ENCODE measurements around the gene LRRN4CL.
"Not testable (repeated sequence)": the region's sequence is repeated elsewhere in the genome, so short reads cannot be mapped to it uniquely, and the experiment has no call there.

Gene LRRN4CL

GRCh38 chr11:62689421-62690183, at the start of gene LRRN4CL:
LRRN4CL (minus strand) TSS chr11:62689530; CDS start chr11:62688508, 1,022 bp downstream.
- DNase-seq (ENCODE audit: low read depth) = no peak

GRCh38 chr11:62737196-62737595, 47.9 kb upstream of the LRRN4CL start:
- DNase-seq (ENCODE audit: low read depth) = no peak

DNA sequence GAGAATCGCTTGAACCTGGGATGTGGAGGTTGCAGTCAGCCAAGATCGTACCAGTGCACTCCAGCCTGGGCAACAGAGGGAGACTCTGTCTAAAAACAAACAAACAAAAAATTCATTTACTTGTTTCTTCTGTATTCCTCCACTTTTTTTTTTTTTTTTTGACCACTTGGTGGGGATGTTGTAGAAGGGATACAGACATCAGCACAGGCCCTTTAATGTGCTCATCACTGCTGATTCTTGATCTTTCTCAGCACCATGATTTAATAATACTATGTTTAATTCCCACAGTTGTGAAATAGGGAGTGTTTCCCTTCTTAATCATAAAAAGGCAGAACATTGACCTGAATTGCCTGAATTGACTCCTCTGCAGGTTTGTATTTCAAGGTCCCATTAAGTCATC, 43.5 kb upstream of the LRRN4CL start:
- DNase-seq (ENCODE audit: low read depth) = no peak

DNA sequence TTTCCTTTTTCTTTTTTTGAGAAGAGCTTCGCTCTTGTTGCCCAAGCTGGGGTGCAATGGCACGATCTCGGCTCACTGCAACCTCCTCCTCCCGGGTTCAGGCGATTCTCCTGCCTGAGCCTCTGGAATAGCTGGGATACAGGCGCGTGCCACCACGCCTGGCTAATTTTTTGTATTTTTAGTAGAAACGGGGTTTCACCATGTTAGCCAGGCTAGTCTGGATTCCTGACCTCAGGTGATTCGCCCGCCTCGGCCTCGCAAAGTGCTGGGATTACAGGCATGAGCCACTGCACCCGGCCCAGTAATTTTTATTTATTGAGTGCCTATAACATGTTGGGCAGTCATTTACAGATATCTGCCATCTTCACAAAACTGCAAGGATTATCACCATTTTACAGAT, 40.7 kb upstream of the LRRN4CL start:
- not testable (repeated sequence) for DNase-seq (ENCODE audit: low read depth)

- peak; percentile 73 for DNase-seq (ENCODE audit: low read depth)
Observed at GRCh38 chr11:62728171-62728988, 39.0 kb upstream of the LRRN4CL start, which contains the start of gene TTC9C. TTC9C (plus strand) TSS chr11:62728486; CDS start chr11:62728849, 363 bp downstream.

DNA sequence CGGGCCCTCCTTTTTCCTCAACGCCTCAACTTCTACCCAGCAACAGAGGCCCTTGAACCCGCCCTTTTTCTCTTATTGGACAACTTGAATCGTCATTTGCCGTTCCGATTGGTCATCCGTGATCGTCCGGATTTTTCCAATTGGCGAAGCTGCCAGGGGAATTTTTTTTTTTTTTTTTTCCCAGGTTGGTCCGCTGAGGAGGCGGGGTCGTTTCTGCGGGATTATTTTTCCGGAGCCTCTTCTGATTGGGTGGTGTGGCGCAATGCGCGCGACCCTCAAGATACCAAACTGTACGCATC, 38.5 kb upstream of the LRRN4CL start:
- peak; percentile 72 for DNase-seq (ENCODE audit: low read depth)

DNA sequence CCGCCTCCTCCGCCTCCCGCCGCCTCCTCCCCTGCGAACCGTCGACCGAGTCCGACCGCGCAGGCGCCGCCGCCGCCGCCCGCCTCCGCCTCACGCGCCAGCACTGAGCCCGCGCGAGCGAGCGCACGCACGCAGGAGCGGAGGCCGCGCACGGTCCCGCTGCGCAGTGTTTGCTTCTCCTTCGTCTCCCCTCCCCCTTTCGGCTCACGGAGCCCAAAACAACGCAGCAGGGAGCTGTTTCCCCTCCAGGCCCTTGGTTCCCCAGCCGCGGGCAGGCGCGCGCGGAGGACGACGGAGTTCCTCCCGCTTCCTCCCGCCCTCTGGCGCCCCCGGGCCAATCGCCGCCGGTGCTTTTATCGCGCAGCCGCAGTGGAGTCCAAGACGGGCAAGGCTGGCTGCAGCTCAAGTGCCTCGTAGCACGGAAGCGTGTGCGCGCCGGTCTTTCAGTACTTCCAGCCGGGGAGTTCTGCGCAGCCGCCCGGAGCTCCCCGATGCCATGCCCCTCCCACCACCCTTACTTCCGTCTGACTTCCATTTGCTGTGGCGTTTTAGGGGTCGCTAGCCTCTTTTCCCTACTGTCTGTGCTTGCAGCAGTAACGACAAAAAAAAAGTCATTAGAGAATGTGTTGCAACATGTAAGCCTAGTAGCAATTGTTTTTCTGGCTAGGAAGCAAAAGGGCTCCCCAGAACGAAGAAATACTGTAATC, 38.0 kb upstream of the LRRN4CL start, which contains the start of gene HNRNPUL2:
Gene HNRNPUL2 (minus strand): TSS at position 293 of the 707 bp plus-strand sequence. CDS start 301 bp downstream, outside the sequence.
- DNase-seq (ENCODE audit: low read depth) = peak; percentile 99

DNA sequence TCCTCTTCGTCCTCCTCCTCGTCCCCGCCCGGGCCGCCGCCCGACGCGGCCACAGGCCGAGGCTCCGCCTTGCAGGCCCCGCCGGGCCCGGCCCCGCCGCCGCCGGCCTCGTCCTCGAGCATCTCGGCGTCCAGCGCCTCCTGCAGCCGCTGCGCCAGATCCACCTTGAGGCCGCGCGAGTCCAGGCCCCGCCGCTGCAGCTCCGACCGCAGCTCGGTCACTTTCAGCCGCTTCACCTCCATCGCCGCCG, 37.5 kb upstream of the LRRN4CL start:
- DNase-seq (ENCODE audit: low read depth) = no peak

GRCh38 chr11:62726156-62726914, 37.0 kb upstream of the LRRN4CL start:
- peak; percentile 10 for DNase-seq (ENCODE audit: low read depth)

GRCh38 chr11:62725646-62726045, 36.3 kb upstream of the LRRN4CL start:
- no peak for DNase-seq (ENCODE audit: low read depth)

DNA sequence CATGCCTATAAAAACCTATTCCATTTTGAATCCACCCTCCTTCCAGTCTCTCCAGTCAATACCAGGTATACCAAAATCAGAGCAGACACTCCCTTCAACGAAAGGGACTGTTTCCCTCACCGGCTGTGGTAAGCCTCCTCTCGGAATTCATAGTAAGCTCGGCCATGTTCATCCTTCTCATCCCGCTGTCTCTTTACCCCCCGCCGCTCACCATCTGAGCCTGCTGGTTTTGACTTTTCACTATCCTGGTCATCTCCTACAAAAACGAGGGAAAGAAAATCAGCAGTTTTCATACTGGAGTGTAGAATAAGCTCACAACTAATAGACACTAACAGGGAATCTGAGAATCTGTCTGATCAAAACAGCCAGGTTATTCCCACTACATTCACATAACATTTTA, 34.8 kb upstream of the LRRN4CL start:
- no peak for DNase-seq (ENCODE audit: low read depth)

- DNase-seq (ENCODE audit: low read depth) = no peak
Observed at GRCh38 chr11:62721994-62722393, 32.7 kb upstream of the LRRN4CL start.

DNA sequence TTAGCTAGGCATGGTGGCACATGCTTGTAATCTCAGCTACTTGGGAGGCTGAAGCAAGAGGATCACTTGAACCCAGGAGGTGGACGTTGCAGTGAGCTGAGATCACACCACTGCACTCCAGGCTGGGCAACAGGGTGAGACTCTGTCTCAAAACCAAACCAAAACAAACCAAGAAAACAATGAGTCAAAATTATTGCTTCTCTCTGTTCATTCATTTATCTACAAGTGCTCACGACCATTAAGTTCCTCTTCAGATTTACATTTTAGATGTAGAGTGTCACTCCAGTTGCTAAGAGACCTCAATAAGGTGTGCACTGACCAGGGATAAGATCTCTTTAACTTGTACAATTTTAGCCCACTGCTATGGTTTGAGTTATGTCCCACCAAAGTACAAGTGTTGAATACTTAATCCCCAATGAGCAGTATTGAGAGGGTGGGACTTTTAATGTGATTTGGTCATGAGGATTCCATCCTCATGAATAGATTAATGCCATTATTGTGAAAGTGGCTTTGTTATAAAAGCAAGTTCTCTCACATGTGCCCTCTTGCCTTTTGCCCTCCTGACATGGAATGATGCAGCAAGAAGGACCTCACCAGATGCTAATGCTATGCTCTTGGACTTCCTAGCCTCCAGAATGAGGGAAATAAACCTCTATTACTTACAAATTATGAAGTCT, 30.1 kb upstream of the LRRN4CL start:
- DNase-seq (ENCODE audit: low read depth) = no peak

GRCh38 chr11:62716816-62717215, 27.5 kb upstream of the LRRN4CL start:
- DNase-seq (ENCODE audit: low read depth) = no peak

- DNase-seq (ENCODE audit: low read depth) = no peak
Observed at GRCh38 chr11:62716206-62716605, 26.9 kb upstream of the LRRN4CL start.

DNA sequence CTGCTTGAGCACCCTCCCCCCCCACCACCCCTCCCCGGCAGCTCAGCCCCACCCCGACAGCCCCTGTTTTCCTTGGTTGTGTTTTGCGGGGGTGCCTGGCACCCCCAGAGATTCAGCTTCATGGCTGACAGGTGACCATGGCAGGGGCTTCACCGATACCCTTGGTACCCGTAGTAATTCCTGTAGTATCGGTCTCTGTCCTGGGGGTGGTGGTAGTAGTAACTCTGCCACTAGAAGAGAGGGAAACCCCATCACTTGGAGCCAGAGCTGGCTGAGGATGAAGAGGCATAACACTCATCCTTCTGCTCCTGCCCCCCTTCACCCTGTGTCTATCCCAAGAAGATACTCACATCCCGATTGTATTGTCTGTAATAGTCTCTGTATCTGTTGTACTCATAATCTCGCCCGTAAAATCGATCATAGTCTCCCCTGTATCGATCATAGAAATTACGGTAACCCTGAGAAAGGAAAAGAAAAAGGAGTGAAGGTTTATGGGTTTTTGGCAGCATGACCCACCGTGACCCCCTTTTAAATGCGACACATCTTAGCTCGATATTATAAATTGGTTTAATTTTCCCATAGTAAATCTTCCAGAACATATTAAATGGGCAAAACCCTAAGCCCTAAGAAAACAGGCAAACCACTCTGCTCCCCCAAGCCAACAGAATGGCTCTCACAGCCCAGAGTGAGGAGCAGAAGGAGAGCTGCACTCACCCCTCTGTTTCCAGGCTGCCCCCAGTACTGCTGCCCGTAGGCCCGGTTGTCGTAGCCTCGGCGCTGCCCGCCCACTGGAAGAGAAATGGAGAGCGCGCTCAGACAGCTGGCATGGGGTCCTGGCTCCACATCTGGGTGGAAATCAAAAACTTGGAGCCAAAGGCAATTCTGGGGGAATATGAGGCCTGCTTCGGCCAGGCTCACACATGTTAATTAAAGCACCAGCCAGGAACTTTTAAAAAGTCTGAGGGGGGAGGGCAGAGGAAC, 26.1 kb upstream of the LRRN4CL start:
- DNase-seq (ENCODE audit: low read depth) = no peak

DNA sequence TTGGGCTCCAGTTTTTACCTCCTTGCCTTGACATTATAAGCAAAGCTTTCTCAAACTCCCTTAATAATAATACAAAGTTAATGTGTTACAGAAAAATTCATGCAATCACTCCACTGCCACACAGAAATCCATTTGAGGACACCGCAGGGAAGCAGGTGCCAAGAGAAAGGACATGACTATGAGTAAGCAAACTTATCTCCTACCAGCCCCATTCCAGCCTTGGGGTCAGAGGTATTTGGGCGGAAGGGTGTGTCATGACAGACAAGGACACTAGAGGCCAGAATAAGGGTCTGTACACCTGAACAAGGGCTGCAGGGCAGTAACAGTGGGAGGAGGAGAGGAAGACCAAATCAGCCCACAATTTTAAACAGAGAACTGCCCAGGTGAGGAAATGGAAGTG, 24.0 kb upstream of the LRRN4CL start:
- DNase-seq (ENCODE audit: low read depth) = no peak

GRCh38 chr11:62712861-62713260, 23.5 kb upstream of the LRRN4CL start:
- no peak for DNase-seq (ENCODE audit: low read depth)

DNA sequence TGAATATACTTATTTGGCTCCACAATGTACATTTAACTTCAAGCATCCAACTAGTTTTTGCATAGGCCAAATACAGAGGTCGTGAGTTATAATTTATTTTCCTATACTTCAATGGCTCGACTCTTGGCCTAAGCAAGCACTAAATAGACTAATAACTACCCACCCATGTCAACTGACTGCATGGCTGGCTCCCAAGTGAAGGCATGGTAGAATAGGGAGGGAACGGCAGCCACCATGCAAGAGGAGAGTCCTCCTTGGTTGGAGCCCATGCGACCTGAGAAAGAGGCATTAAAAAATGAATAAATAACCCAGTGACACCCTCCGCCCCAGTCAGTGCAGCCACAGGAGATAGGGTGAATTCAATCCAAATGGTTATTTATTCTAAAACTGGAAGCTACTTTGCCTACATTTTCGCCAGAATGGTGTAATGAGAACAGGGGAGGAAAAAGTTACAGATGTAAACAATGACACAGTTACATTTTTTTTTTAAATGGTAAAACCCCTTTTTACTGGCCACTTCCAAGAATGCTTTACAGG, 23.0 kb upstream of the LRRN4CL start:
- DNase-seq (ENCODE audit: low read depth) = no peak

DNA sequence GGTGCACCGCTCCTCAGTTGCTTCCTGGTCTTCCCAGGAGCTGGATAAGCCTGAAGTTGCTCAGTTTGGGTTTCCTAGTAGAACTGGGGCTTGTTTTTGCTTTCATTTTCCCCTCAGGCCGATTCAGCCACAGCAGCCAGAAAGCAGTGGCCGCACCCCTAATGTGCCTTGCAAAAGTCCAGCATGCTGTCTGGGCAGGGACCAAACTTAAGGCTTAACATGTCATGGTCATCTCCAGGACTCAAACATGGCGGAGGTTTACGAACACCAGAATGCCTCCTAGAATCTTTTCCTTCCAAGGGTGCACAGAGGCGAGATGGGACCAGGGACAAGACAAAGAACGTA, 20.6 kb upstream of the LRRN4CL start:
- DNase-seq (ENCODE audit: low read depth) = no peak
